ENCODE results near the gene TRPV4.

DNA sequence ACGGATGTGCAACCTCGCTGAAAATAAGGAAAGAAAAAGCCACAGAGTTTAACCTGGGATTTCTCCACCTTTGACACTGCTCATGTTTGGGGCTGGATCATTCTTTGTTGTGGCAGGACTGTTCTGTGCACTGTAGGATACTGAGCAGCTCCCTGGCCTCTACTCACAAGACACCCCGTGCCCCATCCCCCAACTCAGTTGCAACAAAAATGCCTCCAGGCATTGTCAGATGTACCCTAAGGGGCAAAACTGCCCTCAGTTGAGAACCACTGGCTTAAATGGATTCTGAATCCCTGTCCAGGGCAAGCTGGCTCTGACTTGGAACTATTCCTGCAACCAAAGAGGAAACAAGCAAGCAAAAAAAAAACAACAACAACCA is 45.0 kb upstream of the TRPV4 start:
- TF ChIP-seq POLR2A (IDR thresholded peaks at IDR 0.05) = no peak
- TF ChIP-seq, protein P1, sequence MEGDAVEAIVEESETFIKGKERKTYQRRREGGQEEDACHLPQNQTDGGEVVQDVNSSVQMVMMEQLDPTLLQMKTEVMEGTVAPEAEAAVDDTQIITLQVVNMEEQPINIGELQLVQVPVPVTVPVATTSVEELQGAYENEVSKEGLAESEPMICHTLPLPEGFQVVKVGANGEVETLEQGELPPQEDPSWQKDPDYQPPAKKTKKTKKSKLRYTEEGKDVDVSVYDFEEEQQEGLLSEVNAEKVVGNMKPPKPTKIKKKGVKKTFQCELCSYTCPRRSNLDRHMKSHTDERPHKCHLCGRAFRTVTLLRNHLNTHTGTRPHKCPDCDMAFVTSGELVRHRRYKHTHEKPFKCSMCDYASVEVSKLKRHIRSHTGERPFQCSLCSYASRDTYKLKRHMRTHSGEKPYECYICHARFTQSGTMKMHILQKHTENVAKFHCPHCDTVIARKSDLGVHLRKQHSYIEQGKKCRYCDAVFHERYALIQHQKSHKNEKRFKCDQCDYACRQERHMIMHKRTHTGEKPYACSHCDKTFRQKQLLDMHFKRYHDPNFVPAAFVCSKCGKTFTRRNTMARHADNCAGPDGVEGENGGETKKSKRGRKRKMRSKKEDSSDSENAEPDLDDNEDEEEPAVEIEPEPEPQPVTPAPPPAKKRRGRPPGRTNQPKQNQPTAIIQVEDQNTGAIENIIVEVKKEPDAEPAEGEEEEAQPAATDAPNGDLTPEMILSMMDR (IDR thresholded peaks at IDR 0.05) = no peak

Measured in testis (tissue), 2 donors.